Left kidney (tissue), 2 donors: Measurements from ENCODE around the gene HK1. TPM values are rescaled to one million over a fixed set of nuclear protein-coding genes. Genes with fewer than 3 reads are reported as not detected.
A peak's percentile ranks its signal among the peaks of the same experiment; 100 is the strongest.

Source experiments
- DNase-seq: peaks from one replicate; pipeline ENCODE4 v3.0.0-alpha.2; 2013
- polyA plus RNA-seq: library from polyadenylated mRNA; unstranded; fragments of 120-200 nt; gene quantifications from one replicate; pipeline ENCODE4 v1.2.1, GENCODE V29; 2013; ENCODE audit not compliant: insufficient read length

Gene HK1
- polyA plus RNA-seq, 1 donor = 51.3 TPM

- DNase-seq = no peak
These were observed 125.2 kb downstream of the HK1 start for GRCh38 chr10:69403519-69403918.

GRCh38 chr10:69404786-69405185 lies 126.5 kb downstream of the HK1 start:
- DNase-seq = no peak

- no peak for DNase-seq
These were observed 126.9 kb downstream of the HK1 start for GRCh38 chr10:69405221-69405620.

GRCh38 chr10:69406302-69406811 lies 128.1 kb downstream of the HK1 start:
- DNase-seq = no peak

GRCh38 chr10:69406816-69407580 lies 128.7 kb downstream of the HK1 start:
- DNase-seq = no peak

GRCh38 chr10:69407621-69408301 lies 129.5 kb downstream of the HK1 start:
- DNase-seq = no peak

GRCh38 chr10:69408318-69409175 lies 130.3 kb downstream of the HK1 start:
- DNase-seq = peak; percentile 90

- DNase-seq = no peak
These were observed 130.8 kb downstream of the HK1 start for GRCh38 chr10:69409176-69409495.

- no peak for DNase-seq
These were observed 131.7 kb downstream of the HK1 start for GRCh38 chr10:69409968-69410367.

- no peak for DNase-seq
These were observed 132.2 kb downstream of the HK1 start for GRCh38 chr10:69410487-69410886.

GRCh38 chr10:69411476-69411875 lies 133.2 kb downstream of the HK1 start:
- no peak for DNase-seq

- DNase-seq = no peak
These were observed 134.0 kb downstream of the HK1 start for GRCh38 chr10:69412232-69412790.

GRCh38 chr10:69413221-69413865 lies 135.0 kb downstream of the HK1 start:
- peak; percentile 54 for DNase-seq

- DNase-seq = no peak
These were observed 136.0 kb downstream of the HK1 start for GRCh38 chr10:69414036-69415018.

- no peak for DNase-seq
These were observed 136.8 kb downstream of the HK1 start for GRCh38 chr10:69415049-69415448.

- DNase-seq = no peak
These were observed 137.7 kb downstream of the HK1 start for GRCh38 chr10:69415951-69416350.

- no peak for DNase-seq
These were observed 138.4 kb downstream of the HK1 start, which contains the start of gene TACR2 for GRCh38 chr10:69416695-69417094. TSS of gene TACR2 (minus strand) at chr10:69416918. CDS start at chr10:69416323, 595 bp downstream.

GRCh38 chr10:69417542-69417941 lies 139.2 kb downstream of the HK1 start:
- no peak for DNase-seq

GRCh38 chr10:69418052-69418752 lies 139.9 kb downstream of the HK1 start:
- DNase-seq = no peak
